BE2C (cell line): ENCODE data around the gene ECHDC1.

Source experiments
- DNase-seq: peaks from one replicate; pipeline ENCODE4 v3.0.0-alpha.2; 2020
- H3K27me3 ChIP-seq: fragments of 250-450 bp; sonication (Bioruptor Pico); 2 replicates; pipeline ENCODE4 v1.5.1; 2020; ENCODE audit warnings: mild to moderate bottlenecking
- H3K36me3 ChIP-seq: fragments of 250-450 bp; sonication (Bioruptor Pico); 2 replicates; pipeline ENCODE4 v1.5.1; 2020; ENCODE audit warnings: mild to moderate bottlenecking
- H3K4me1 ChIP-seq: fragments of 250-450 bp; sonication (Bioruptor Pico); 2 replicates; pipeline ENCODE4 v1.5.1; 2020
- H3K4me3 ChIP-seq: 2 replicates; pipeline ENCODE4 v1.5.1; 2011; ENCODE audit warnings: low read depth, low read length
- H3K9me3 ChIP-seq: fragments of 250-450 bp; sonication (Bioruptor Pico); 2 replicates; pipeline ENCODE4 v1.5.1; 2020
- CTCF ChIP-seq: IDR thresholded peaks from 2 replicates; pipeline ENCODE4 v1.5.1; 2012; ENCODE audit warnings: mild to moderate bottlenecking, low read depth, low read length

The ECHDC1 gene

GRCh38 chr6:127255286-127255685 is 88.1 kb downstream of the ECHDC1 start:
- Histone ChIP-seq H3K4me3 (no peak overlapping the region), H3K27me3 (peaks cover 7% of the 10 kb centered on the region), H3K36me3 (no peaks in the 10 kb centered on the region), H3K9me3 (no peaks in the 10 kb centered on the region), H3K4me1 (no peaks in the 10 kb centered on the region)
- TF ChIP-seq CTCF = no peak
- no peak for DNase-seq

- no peak for DNase-seq
- no peak overlapping the region for H3K4me3 ChIP-seq
- H3K9me3 ChIP-seq = no peaks in the 10 kb centered on the region
- no peaks in the 10 kb centered on the region for H3K4me1 ChIP-seq
- TF ChIP-seq CTCF = no peak
- H3K36me3 ChIP-seq = no peaks in the 10 kb centered on the region
- H3K27me3 ChIP-seq = peaks cover 3% of the 10 kb centered on the region; the same call in 1 of the 2 replicates
Observed at GRCh38 chr6:127249621-127250020, 93.8 kb downstream of the ECHDC1 start.

- no peak for DNase-seq
- no peak overlapping the region for H3K4me3 ChIP-seq
- no peaks in the 10 kb centered on the region for H3K9me3 ChIP-seq
- H3K27me3 ChIP-seq = peaks cover 3% of the 10 kb centered on the region; the same call in 1 of the 2 replicates
- no peaks in the 10 kb centered on the region for H3K36me3 ChIP-seq
- no peaks in the 10 kb centered on the region for H3K4me1 ChIP-seq
- TF ChIP-seq CTCF = no peak
Observed at GRCh38 chr6:127247114-127248096, 96.0 kb downstream of the ECHDC1 start.

- Histone ChIP-seq H3K9me3 (no peaks in the 10 kb centered on the region), H3K27me3 (no peaks in the 10 kb centered on the region), H3K36me3 (no peaks in the 10 kb centered on the region), H3K4me3 (no peak overlapping the region), H3K4me1 (no peaks in the 10 kb centered on the region)
- DNase-seq = no peak
- TF ChIP-seq CTCF = no peak
Observed at GRCh38 chr6:127243501-127243900, 99.9 kb downstream of the ECHDC1 start.
